ENCODE data around the gene C20orf204. TPM values are rescaled to one million over a fixed set of nuclear protein-coding genes. Genes with fewer than 3 reads are reported as not detected.
"Not testable (repeated sequence)": the region's sequence is repeated elsewhere in the genome, so short reads cannot be mapped to it uniquely, and the experiment has no call there.

The C20orf204 gene
- total and polyA plus RNA-seq, 3 experiments from 2014 or later = 0.40 to 2.7 (median 2.4) TPM

DNA sequence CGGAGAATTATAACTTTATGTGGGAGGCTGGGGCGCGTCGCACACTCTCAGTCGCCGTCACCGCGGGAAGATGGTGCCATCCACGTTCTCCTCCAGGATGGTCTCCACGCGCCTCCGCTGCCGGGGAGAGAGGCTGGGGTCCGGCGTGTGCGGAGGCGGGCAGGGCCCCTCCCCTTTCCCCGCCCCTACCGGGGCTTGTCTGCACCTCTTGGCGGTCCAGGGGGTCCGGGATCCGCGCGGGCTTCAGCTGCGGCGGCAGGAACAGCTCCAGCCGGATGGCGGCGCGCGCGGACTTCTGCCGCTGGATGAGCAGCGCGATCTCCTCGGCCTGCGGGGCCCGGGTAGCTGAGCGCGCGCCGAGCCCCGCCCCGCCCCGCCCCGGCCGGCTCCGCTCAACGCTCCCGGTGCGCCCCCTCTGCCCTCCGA lies 47.4 kb downstream of the C20orf204 start:
- Mint-ChIP-seq H3K27me3 (peaks cover 3% of the 10 kb centered on the region in 2 donors), H3K4me3 (peak overlapping the region; percentile 66 to 88 (median 77)), H3K27ac (peak overlapping the region in 1 of 8 donors; percentile 73), H3K4me1 (peaks cover 11 to 50% (median 26%) of the 10 kb centered on the region in 3 donors), H3K36me3 (no peaks in the 10 kb centered on the region), H3K9me3 (peaks cover 0 to 5% (median 2%) of the 10 kb centered on the region in 5 donors)
- POLR2A ChIA-PET = interaction anchor here (1.3 to 1.5 kb wide), 2 partner anchors 17 to 45 kb away, joined by 4 to 5 read pairs; no protein-coding TSS in a partner anchor
- no peaks in the 10 kb centered on the region for H3K36me3 ChIP-seq (ENCODE audit: insufficient read depth, low read length)
- peak overlapping the region; percentile 20 for H3K4me3 ChIP-seq (ENCODE audit: low read length)
- CTCF ChIA-PET = interaction anchor here (0.6 to 6.8 kb wide), 11 partner anchors 16 to 281 kb away, joined by 3 to 71 read pairs (median 4); no protein-coding TSS in a partner anchor
- DNase-seq = peak; percentile 52 to 76 (median 59)
- no peaks in the 10 kb centered on the region for H3K27me3 ChIP-seq (ENCODE audit: insufficient read depth, low read length, poor library complexity, severe bottlenecking)
- H3K4me1 ChIP-seq (ENCODE audit: insufficient read depth, low read length) = peaks cover 15% of the 10 kb centered on the region
- no peak overlapping the region for H3K27ac ChIP-seq (ENCODE audit: low read depth, low read length)
- H3K9me3 ChIP-seq (ENCODE audit: low read length) = no peaks in the 10 kb centered on the region

GRCh38 chr20:64083804-64084684 lies 48.1 kb downstream of the C20orf204 start, which contains the start of gene LKAAEAR1:
Gene LKAAEAR1, minus strand, starts transcription at chr20:64084398. Its CDS starts 179 bp downstream, at chr20:64084219.
- H3K4me3 Mint-ChIP-seq = peak within 1 kb of the TSS; percentile 83 to 92 (median 87)
- H3K4me3 ChIP-seq (ENCODE audit: low read length) = peak within 1 kb of the TSS; percentile 20
- POLR2A ChIA-PET = interaction anchor here (1.3 to 1.5 kb wide), 2 partner anchors 18 to 46 kb away, joined by 4 to 5 read pairs; no protein-coding TSS in a partner anchor
- no peaks in the 10 kb centered on the region for H3K36me3 Mint-ChIP-seq
- H3K9me3 ChIP-seq (ENCODE audit: low read length) = no peaks in the 10 kb centered on the region
- peak within 1 kb of the TSS in 6 of 8 donors; percentile 38 to 81 (median 74) for H3K27ac Mint-ChIP-seq
- no peak for DNase-seq
- H3K4me1 ChIP-seq (ENCODE audit: insufficient read depth, low read length) = peaks cover 15% of the 10 kb centered on the region
- no peaks in the 10 kb centered on the region for H3K27me3 ChIP-seq (ENCODE audit: insufficient read depth, low read length, poor library complexity, severe bottlenecking)
- H3K36me3 ChIP-seq (ENCODE audit: insufficient read depth, low read length) = no peaks in the 10 kb centered on the region
- CTCF ChIA-PET = interaction anchor here (0.6 to 6.8 kb wide), 12 partner anchors 15 to 282 kb away, joined by 3 to 71 read pairs (median 4); no protein-coding TSS in a partner anchor
- H3K9me3 Mint-ChIP-seq = peaks cover 0 to 5% (median 2%) of the 10 kb centered on the region in 5 donors
- no peak within 1 kb of the TSS for H3K27ac ChIP-seq (ENCODE audit: low read depth, low read length)
- peaks cover 3% of the 10 kb centered on the region in 2 donors for H3K27me3 Mint-ChIP-seq
- peaks cover 11 to 44% (median 26%) of the 10 kb centered on the region in 3 donors for H3K4me1 Mint-ChIP-seq

DNA sequence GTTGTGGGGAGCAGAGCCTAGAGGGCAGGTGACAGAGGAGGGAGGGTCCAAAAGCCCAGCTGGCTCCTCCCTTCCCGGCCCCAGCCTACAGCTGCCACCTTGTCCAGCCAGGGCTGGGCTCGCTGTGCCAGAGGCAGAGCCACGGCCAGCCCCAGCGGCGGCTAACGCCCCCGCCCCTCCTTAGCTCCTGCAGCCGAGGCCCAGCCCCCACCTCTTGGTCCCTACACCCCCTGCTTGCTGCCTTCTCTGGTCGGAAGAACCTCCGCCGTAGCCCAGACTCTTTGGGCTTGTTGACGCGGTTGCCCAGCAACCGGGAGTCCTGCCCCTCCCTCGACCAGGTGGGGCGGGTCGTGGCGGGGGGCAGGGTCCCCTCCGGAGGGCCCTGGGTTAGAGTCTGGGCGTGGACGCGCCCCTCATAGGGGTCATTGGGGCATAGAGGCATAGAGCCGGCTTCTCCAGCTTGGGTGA lies 48.7 kb downstream of the C20orf204 start:
- peak overlapping the region in 5 of 7 donors; percentile 75 to 88 (median 84) for H3K4me3 Mint-ChIP-seq
- no peaks in the 10 kb centered on the region for H3K36me3 Mint-ChIP-seq
- CTCF ChIA-PET = interaction anchor here (0.8 to 6.8 kb wide), 6 partner anchors 15 to 36 kb away, joined by 3 to 71 read pairs (median 8); no protein-coding TSS in a partner anchor
- Histone ChIP-seq H3K4me1 (ENCODE audit: insufficient read depth, low read length) (peaks cover 15% of the 10 kb centered on the region), H3K4me3 (ENCODE audit: low read length) (no peak overlapping the region), H3K36me3 (ENCODE audit: insufficient read depth, low read length) (no peaks in the 10 kb centered on the region), H3K27ac (ENCODE audit: low read depth, low read length) (no peak overlapping the region), H3K27me3 (ENCODE audit: insufficient read depth, low read length, poor library complexity, severe bottlenecking) (no peaks in the 10 kb centered on the region), H3K9me3 (ENCODE audit: low read length) (no peaks in the 10 kb centered on the region)
- peaks cover 3% of the 10 kb centered on the region in 2 donors for H3K27me3 Mint-ChIP-seq
- H3K9me3 Mint-ChIP-seq = peaks cover 0 to 5% (median 2%) of the 10 kb centered on the region in 5 donors
- H3K27ac Mint-ChIP-seq = peak overlapping the region in 2 of 8 donors; percentile 50 to 74
- peaks cover 11 to 42% (median 26%) of the 10 kb centered on the region in 3 donors for H3K4me1 Mint-ChIP-seq
- POLR2A ChIA-PET = interaction anchor here (1.5 kb wide), 1 partner anchor 46 kb away, joined by 5 read pairs; no protein-coding TSS in a partner anchor
- no peak for DNase-seq

- H3K36me3 Mint-ChIP-seq = no peaks in the 10 kb centered on the region
- no peaks in the 10 kb centered on the region for H3K9me3 ChIP-seq (ENCODE audit: low read length)
- H3K4me3 Mint-ChIP-seq = peak overlapping the region in 1 of 7 donors; percentile 13
- no peak overlapping the region for H3K27ac ChIP-seq (ENCODE audit: low read depth, low read length)
- POLR2A ChIA-PET = no interaction called here
- H3K27me3 Mint-ChIP-seq = peaks cover 3% of the 10 kb centered on the region in 2 donors
- no peak for DNase-seq
- CTCF ChIA-PET = interaction anchor here (1.6 to 6.8 kb wide), 2 partner anchors 34 to 48 kb away, joined by 5 to 71 read pairs; no protein-coding TSS in a partner anchor
- H3K4me1 Mint-ChIP-seq = peaks cover 9 to 26% (median 15%) of the 10 kb centered on the region in 3 donors
- H3K27ac Mint-ChIP-seq = no peak overlapping the region
- H3K4me1 ChIP-seq (ENCODE audit: insufficient read depth, low read length) = peaks cover 15% of the 10 kb centered on the region
- H3K27me3 ChIP-seq (ENCODE audit: insufficient read depth, low read length, poor library complexity, severe bottlenecking) = no peaks in the 10 kb centered on the region
- H3K9me3 Mint-ChIP-seq = peaks cover 0 to 5% (median 2%) of the 10 kb centered on the region in 5 donors
- no peak overlapping the region for H3K4me3 ChIP-seq (ENCODE audit: low read length)
- H3K36me3 ChIP-seq (ENCODE audit: insufficient read depth, low read length) = no peaks in the 10 kb centered on the region
Observed at GRCh38 chr20:64086801-64087200, 50.8 kb downstream of the C20orf204 start.

DNA sequence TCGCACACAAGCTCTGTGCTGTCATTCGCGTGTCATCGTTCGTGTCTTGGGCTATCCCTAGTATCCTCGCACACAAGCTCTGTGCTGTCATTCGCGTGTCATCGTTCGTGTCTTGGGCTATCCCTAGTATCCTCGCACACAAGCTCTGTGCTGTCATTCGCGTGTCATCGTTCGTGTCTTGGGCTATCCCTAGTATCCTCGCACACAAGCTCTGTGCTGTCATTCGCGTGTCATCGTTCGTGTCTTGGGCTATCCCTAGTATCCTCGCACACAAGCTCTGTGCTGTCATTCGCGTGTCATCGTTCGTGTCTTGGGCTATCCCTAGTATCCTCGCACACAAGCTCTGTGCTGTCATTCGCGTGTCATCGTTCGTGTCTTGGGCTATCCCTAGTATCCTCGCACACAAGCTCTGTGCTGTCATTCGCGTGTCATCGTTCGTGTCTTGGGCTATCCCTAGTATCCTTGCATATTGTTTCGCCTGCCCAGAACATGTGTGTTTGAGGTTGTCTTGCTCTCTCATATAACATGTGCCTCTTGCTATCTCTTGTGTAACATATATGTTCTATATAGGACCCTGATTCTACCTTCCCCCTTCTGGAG lies 51.3 kb downstream of the C20orf204 start:
- H3K9me3 ChIP-seq (ENCODE audit: low read length); H3K4me3 ChIP-seq (ENCODE audit: low read length); H3K36me3 Mint-ChIP-seq; H3K27me3 Mint-ChIP-seq; H3K27ac ChIP-seq (ENCODE audit: low read depth, low read length); H3K27me3 ChIP-seq (ENCODE audit: insufficient read depth, low read length, poor library complexity, severe bottlenecking); POLR2A ChIA-PET; H3K4me1 ChIP-seq (ENCODE audit: insufficient read depth, low read length); DNase-seq; H3K36me3 ChIP-seq (ENCODE audit: insufficient read depth, low read length); H3K4me3 Mint-ChIP-seq; H3K9me3 Mint-ChIP-seq; H3K27ac Mint-ChIP-seq: not testable (repeated sequence)
- H3K4me1 Mint-ChIP-seq = peaks cover 5 to 24% (median 12%) of the 10 kb centered on the region in 3 donors
- CTCF ChIA-PET = interaction anchor here (1.6 kb wide), 1 partner anchor 48 kb away, joined by 5 read pairs; no protein-coding TSS in a partner anchor

- H3K27me3 Mint-ChIP-seq = not testable (repeated sequence)
Observed at GRCh38 chr20:64088586-64088985, 52.6 kb downstream of the C20orf204 start.

More at GRCh38 chr20:64088586-64088985, 52.6 kb downstream of the C20orf204 start:
- Mint-ChIP-seq H3K4me3 (peak overlapping the region in 1 of 7 donors; percentile 22), H3K4me1 (peaks cover 5 to 17% (median 5%) of the 10 kb centered on the region in 3 donors)
- H3K9me3 ChIP-seq (ENCODE audit: low read length); H3K27ac Mint-ChIP-seq; H3K36me3 Mint-ChIP-seq; CTCF ChIA-PET; H3K36me3 ChIP-seq (ENCODE audit: insufficient read depth, low read length); H3K4me3 ChIP-seq (ENCODE audit: low read length); H3K27me3 ChIP-seq (ENCODE audit: insufficient read depth, low read length, poor library complexity, severe bottlenecking); H3K9me3 Mint-ChIP-seq; H3K4me1 ChIP-seq (ENCODE audit: insufficient read depth, low read length); H3K27ac ChIP-seq (ENCODE audit: low read depth, low read length); POLR2A ChIA-PET; DNase-seq: not testable (repeated sequence)

All from CD8-positive, alpha-beta memory T cell (primary cell).